HG02852 (cell line): ENCODE data around the gene SCGB3A1.

ENCODE experiments used
- ATAC-seq: cut with Tn5 transposase; IDR thresholded peaks from one replicate; pipeline ENCODE4 v1.9.1; 2021; ENCODE audit warnings: mild to moderate bottlenecking, moderate library complexity; ENCODE audit not compliant: unreplicated experiment

Gene SCGB3A1

DNA sequence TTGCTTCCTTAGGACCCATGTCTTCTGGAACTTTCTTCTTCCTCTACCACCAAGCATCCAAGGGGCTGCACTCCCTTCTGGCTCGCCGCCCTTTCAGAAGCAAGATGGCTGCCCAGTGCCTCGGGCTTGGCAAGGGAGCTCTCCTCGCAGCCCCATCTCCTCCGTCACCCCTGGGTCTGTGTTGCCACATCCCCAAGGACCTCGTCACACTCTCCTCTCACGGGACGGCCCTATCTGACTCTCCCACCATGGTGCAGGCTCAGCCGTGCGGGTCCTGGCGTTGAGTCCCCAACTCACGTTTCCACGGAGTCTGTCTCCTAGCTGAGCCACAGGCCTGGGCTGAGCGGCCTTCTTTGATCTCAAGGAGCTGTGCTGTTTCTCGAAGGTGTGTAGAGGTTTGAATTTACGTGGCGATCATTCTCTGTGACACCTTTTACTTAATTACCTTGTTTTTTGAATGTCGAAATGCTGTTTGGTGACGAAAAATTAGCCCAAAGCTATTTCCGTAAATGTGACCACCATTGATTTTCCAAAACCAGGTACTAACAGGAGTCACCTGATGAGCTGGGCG, 15.0 kb upstream of the SCGB3A1 start:
- ATAC-seq, result no peak

DNA sequence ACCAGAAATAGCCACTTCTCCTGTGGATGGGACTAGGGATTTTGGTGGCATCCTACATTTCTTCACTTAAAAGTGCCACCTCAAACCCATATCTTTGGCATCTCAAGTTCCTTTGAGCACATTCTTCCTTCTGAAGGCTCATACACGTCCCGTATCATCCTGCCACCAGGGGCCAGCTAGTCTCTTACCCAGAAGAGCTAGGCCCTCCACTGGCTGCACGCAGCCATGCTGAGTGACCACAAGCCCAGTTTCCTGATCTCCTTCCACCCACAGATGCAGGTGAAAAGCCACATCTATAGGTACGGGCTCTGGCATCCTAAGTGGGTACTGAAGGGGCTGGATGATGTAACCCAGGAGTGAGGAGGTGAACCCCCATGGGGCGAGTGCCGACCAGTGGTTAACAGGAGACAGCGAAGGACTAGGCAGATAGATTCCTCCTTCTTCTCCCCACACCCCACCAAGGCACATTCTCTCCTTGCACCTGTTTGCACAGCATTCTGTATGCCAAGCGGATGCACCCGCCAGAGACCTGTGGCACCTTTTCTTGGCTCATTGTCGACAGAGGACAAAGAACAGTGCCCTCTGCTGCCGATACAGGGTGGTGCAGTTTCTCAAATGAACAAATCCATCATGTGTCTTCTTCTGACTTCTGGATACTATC, 14.4 kb upstream of the SCGB3A1 start:
- ATAC-seq, result no peak

DNA sequence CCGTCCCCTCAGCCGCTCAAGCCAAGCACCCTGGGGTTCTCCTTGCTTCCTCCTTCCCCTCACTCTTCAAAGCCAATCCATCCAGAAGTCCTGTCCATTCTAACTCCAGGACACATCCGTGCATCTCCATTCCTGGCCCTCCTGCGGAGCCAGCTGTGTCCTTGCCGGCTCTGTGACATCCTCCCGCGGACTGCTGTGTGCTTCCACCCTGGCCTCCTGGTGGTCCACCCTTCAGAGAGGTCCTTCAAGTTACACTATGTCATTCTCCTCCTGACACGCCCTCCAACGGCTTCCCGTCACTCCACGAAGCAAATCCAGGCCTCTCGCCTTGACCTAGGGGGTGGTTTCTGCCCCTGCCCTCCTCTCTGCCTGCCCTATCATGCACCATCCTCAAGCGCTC, 13.0 kb upstream of the SCGB3A1 start:
- ATAC-seq, result no peak

DNA sequence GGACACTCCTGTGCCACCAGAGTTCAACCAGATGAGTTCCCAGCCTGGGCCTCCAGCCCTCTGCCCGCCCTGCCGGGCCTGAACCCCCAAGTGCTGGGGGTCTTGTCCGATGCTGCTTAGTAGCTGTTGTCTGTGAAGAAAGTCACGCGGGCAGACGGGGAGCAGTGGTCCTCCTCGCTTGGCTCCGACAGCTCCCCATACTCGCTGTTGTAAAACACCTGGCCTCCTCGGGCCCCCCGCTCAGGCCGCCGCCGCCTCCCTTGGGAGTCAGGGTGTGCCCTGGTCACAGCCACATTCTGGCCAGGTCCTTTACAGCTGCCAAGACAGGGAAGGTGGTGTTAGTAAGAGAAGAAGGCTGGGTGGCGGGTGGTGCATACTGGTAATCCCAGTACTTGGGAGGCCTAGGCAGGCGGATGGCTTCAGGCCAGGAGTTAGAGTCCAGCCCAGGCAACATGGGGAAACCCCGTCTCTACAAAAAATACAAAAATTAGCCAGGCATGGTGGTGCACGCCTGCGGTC, 11.8 kb upstream of the SCGB3A1 start:
- no peak for ATAC-seq

DNA sequence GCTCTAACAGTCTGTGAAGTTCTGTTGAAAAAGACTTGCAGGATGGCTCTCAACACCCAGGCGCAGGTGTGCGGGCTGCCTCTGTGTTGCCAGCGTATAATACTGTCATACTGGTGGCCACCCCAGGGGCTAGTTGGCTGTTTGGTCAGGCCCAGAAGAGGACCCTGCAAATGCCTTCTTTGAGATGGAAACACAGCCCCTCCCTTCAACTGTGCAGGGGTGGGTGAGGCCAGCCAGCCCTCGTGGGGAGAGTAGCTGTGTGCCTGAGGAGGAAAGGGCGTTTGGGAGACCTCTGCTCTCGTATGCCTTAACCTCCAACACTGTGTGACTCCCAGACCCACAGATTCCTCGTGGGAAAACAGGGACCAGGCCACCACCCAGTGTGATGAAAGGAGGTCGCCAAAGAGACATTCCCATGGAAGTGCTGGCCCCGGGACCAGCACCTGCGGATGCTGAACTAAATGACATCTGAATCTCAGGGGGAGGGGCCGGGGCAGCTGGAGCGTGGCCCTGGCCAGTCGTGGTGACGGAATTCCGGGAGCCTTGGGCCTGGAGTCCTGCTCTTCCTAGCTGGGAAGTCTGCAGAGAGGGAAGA, 11.3 kb upstream of the SCGB3A1 start:
- no peak for ATAC-seq

DNA sequence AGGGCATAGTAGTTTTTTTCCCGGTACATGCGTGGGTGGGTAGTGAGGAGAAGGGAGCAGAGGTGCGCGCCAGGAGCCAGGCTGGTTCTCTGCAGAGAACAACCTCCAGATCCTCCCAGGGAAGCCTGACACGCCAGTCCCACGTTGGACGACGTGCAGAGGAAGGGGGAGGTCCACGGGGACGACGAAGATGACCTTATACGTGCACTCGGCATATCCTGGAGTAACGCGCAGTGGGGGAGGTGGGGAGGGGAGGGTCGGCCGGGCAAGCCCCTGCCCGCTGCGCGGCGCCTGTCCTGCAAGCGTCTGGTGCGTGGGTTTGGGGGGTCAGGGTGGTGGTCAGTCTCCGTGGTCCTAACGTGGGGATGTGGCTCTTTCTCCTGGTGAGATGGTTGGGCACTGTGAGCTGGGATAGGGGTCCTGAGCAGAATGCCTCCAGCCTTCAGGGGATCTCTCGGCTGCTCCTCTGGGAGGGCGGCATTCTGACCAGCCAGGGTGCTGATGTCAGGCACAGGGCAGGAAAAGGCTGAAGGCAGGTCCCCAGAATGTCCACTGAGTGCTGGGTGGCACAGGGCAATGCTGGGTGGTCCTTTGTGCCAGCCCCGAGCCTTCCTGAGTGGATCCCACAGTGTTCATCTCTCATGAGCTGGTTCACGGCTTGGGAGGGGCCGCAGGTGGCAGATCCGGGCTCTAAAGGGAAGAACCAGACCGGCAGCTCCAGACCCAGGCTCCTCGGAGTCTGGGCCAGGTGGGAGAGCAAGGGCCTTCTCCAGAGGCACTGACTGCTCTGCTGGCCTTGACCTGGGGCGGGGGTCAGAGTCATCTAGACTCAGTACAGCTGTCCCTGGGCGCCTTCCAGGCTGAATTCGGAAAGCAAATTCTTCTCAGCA, 10.5 kb upstream of the SCGB3A1 start:
- no peak for ATAC-seq

DNA sequence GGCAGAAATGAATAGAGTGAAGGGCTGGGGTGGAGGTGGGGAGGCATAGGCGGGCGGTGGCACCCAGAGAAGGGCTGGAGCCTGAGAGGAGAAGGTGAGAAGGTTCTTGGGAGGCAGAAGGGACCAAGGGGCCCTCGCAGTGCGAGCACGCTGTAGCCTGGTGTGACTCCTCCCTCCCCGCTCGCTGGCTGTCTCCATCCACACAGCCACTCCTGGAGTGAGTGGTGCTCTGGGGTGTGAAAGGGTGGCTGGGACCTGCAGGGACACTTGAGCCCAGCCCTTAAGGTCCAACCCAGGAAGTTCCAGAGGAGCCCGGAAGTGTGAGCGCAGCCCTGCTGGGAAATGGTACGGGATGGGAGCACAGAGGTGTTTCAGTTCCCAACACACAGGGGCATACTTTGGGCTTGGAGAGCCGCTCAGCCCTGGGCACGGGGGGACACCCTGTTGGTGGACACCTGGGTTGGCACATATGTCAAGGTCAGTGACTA, 9.3 kb upstream of the SCGB3A1 start:
- no peak for ATAC-seq

DNA sequence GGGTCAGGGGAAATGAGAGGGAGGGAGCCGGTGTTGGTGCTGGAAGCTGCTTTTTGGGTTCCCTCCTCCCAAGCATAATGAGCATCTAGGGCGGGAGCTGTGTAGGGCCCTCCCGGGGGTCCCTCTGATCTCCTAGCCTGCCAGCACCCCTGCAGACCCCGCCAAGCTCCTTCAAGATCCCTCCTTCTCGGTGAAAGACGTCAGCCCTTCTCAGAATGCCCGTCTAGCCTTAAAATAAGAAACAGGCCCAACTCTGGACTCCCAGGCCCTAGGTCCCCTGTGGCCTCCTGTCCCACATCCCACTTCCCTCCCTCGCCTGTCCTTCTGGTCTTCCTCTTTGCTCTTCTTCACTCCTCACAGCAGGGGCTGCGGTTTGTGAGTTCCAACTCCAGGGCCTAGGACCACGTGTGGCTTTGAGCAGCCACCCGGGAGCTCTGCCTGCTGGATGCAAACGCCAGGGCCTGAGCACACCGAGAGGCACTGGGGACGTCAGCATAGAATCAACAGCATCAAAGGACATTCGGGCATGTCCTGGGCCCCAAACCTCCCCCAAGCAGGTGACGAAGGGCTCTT, 8.8 kb upstream of the SCGB3A1 start:
- no peak for ATAC-seq

DNA sequence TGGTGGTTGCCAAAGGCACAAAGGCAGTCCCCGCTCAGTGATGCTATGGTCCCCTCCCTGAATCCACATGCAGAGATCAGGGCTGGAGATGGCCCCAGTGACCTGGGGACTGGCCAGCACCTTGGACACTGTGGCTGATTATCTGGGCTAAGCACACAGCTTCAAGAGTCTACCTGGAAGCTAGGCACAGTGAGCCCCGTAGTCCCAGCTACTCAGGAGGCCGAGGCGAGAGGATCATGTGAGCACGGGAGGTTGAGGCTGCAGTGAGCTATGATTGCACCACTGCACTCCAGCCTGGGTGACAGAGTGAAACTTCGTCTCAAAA, 8.3 kb upstream of the SCGB3A1 start:
- no peak for ATAC-seq

DNA sequence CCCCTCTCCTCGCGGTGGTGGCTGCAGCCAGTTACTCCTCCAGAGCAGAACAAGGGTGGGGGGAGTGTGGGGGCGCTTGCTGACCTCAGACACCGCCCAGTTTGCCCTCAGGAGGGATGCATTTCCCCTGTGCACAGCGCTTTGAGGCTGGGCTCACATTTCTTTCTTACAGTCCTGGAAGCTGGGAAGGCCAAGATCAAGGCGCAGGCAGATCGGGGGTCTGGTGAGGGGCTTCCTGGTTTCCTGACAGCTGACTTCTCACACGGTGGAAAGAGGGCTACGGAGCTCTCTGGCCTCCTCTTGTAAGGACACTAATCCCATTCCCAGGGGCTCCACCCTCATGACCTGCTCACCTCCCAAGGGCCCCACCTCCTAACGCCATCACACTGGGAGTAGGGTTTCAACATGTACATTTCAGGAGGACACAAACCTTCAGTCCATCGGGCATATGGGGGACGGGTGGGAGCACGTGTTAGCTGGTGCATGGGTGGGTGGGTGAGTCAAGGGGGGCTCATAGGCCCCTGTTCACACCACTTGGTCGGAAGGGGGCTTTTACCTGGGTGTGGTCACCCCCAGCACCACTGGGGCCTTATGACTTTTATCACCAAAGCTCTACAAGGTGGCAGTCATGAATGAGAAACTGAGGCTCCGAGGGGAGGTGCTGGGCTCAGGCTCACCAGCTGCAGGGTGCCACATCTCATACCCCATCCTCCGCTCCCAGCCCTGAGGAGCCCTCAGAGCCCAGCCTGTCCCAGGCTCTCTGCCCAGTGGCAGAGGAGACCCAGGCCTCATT, 7.7 kb upstream of the SCGB3A1 start:
- ATAC-seq, result no peak

DNA sequence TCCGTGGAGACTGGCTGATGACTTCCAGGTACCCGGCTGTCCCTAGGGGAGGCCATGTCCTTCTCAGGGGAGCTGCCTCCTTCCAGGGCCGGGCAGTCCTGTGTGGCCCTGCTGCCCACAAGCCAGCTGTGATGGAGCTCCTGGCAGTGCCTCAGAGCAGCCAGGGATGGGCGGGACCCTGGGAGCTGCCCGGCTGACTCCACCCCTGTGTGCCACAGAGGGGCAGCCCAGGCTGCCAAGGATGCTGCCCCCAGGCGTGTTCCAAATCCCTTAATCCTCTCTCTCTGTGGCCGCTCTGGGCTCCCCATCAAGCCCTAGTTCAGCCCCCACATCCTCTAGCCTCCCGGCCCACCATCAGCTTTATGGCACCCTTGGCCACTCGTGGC, 7.0 kb upstream of the SCGB3A1 start:
- ATAC-seq, result no peak

DNA sequence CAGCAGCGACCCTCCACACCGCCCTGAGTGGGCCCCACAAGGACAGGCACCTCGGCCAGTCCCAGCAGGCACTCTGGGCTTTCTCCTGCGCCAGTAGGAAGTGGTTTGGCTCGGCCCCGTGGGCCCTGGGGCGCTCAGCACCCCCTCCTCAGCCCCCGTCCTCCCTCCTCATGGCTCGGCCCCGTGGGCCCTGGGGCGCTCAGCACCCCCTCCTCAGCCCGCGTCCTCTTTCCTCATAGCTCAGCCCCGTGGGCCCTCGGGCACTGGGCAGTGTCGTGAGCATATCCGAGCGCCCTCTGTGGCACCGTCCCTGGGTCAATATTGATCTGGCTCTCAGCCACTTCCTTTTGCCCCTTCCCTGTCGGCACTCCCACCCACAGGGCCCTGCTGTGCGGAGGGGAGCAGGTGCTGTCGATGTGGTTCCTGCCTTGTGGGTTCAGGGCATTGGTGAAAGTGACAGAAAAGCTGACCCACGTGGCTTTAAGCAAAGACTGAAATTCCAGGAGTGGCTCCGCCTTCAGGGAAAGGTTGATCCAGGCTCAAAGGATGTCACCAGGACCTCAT, 5.5 kb upstream of the SCGB3A1 start:
- ATAC-seq, result no peak

DNA sequence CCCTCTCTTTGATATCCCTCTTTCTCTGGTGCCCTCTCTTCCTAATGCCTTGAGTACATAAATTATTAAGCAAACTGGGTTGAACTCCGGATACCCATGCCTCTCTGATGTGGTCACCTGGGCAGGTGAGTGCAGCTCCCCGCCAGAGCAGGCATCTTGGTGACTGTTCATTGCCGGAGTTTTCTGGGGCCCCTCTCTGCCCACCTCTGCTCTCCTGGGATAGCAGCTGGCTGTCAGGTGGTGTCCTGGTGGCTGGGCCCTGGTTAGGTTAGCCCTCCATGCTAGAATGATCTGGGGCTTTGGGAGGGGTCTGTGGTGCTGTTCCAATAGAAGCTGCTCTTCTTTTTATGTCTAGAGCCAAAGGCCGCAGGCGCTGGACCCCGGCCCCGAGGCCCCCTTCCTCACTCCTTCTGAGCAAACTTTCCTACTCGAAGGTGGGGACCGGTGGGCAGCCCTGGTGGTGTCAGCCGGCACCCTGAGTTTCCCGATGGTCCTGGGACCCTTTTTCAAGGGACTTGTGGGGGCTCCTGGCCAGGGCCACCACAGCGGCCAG, 4.9 kb upstream of the SCGB3A1 start:
- no peak for ATAC-seq

DNA sequence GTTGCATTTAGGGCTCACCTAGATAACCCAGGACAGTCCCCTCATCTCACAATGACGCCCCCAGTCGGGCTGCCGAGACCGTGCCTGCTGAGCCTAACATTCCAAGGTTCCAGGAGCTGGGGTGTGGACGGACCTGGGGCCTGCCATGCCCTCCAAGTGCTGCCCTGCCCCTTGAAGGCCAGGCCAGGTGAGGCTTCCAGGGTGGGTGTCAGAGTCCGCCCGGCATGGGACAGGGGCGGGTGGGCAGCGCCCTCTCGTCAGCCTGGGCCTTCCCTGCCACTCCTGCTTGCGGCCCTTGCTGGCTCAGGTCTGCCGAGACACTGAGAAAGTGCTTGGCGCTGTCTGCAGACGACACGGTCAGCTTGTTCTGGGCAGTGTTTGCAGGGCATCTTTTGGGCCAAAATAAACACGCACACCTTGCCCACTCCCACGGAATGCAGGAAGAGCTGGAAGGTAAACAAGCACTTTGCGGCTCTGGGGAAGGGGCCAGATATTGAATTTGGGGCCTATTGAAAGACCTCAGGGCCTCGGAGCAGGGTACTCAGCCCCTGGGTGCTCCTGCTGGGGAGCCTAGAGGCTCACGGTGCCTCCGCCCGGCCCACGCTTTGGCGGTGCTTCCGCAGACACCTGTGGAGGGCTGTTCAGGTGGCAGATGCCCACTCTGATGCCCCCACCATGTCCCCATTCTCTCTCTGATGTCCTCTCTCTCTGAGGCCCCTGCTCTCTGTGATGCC, 4.2 kb upstream of the SCGB3A1 start:
- no peak for ATAC-seq

DNA sequence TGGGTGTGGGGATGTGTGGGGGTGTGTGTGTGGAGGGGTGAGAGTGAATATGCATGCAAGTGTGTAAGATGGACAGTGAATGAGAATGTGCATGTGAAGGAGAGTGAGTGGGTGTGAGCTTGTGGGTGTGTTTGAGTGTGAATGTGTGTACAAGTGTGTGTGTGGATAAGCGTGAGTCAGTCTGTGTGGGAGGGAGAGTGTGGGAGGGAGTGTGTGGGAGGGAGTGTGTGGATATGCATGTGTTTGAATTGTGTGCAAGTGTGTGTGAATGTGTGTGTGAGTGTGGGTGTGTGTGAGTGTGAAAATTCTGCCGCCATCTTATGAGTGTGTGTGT, 3.7 kb upstream of the SCGB3A1 start:
- ATAC-seq, result no peak

DNA sequence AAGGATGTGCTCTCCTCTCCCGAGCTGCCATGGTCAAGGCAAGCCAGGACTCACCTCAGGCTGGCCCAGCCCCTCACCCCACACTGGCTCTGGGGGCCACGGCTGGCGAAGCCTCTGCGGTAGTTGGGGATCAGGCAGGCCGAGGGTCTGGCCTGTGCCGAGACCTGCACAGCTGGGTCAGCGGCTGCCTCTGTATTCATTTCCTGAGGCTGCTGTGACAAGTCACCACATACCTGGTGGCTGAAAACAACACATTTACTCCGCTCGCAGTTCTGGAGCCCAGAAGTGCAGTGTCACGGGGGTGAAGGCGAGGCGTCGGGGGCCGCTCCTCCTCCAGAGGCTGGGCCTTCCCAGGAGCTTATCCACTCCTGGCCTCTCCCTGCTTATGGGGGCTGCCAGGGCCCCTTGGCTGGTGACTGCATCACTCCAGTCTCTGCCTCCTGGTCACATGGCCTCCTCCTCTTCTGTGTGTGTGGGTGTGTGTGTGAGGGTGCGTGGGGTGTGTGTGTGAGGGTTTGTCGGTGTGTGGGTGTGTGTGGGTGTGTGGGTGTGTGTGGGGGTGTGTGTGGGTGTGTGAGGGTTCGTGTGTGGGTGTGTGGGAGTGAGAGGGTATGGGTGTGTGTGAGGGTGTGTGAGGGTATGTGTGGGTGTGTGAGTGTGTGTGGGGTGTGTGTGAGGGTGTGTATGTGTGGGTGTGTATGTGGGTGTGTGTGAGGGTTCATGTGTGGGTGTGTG, 3.2 kb upstream of the SCGB3A1 start:
- no peak for ATAC-seq

DNA sequence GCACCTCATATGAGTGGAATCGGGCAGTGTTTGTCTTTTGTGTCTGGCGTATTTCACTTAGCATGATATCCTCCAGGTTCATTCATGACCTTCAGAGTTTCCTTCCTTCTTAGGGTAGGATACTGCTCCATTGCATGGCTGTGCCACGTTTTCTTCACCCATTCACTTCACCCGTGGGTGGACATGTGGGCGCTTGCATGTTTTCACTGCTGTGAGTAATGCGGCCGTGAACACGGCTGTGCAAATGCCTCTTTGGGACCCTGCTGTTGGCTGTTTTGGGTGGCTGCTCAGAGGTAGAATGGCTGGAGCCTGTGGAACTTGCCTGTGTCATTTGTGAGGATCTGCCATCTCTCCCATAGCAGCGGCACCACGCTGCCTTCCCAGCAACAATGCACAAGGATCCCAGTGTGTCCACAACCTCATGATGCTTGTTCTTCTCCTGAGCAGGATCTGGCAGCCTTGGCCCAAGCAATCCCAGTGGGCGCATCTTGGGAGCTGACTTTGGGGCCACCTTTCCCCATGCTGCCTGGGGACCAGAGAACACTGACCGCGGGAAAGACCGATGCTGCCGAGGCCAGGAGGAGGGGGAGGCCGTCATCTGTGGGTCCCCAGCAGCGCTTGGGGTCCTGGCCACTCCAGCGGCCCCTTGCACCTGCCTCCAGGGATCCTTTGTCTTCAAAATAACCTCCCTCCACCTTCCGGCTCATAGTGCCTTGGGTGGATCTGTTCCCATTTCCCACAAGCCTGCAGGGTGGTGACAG, 2.3 kb upstream of the SCGB3A1 start:
- ATAC-seq, result no peak

DNA sequence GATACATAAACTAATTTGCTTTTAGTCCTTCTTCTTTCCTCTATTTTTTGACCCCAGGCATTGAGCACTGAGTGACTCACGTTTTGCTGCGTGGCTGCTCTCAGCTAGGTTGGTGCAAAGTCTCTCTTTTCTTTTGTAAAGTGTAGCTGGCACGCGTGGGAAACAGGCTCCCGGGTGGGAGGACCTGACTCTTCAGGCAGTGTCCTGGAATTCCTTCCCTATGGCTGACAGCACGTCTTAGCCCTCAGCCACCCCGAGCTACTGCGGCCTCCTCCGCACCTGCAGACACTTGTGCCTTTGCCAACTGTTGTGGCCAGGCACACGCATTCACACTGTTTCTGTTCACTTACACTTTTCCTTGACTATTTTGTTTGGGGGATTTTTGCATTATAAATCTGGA, 877 bp upstream of the SCGB3A1 start:
- ATAC-seq, result no peak
